HG03521 (cell line): ENCODE data around the gene PLPP4.

Experiments used
- ATAC-seq: cut with Tn5 transposase; IDR thresholded peaks from one replicate; pipeline ENCODE4 v1.9.1; 2021; ENCODE audit warnings: mild to moderate bottlenecking, moderate library complexity; ENCODE audit not compliant: unreplicated experiment

Gene PLPP4

DNA sequence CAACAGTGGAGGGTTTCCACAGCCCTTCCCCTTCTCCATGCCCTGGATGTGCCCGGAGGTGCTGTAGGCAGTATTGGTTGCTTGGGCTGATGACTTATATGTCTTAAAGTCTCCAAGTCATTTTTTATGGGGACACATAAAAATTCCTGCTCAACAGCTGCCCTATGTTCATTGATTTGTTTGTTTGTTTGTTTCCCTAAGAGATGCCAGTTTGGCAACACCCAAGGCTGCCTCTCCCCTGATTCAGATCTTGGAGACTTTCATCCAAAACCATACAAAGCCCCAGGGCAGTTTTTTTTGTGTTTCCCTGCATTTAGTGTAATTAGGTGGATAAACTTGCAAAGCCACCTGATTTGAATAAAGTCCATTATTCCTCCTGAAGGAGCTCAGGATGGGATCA lies 115.3 kb downstream of the PLPP4 start:
- no peak for ATAC-seq

- no peak for ATAC-seq
Measured at GRCh38 chr10:120573355-120573754, 116.3 kb downstream of the PLPP4 start.

- no peak for ATAC-seq
Measured at GRCh38 chr10:120574981-120575380, 118.0 kb downstream of the PLPP4 start.

GRCh38 chr10:120575411-120575810 lies 118.4 kb downstream of the PLPP4 start:
- no peak for ATAC-seq

DNA sequence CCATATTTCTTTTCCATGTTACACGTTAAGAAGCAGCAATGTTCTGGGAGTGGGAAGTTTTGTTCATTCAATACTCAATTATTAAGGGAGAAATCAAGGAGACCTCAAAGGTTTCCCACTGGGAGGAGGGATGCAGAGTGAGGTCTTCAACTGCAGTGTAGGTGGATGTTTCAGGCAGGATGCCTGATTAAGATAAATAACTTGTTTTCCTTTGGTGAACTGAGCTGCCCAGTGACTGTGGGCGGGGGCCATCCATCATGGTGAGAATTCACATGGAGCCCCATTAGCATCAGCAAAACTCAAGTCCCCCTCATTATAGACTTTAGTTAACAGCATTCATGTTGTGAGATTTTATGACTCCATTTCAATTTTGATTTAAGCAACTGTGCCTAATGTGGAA lies 121.1 kb downstream of the PLPP4 start:
- no peak for ATAC-seq

GRCh38 chr10:120578890-120579289 lies 121.9 kb downstream of the PLPP4 start:
- ATAC-seq = no peak

GRCh38 chr10:120580918-120581895 lies 124.2 kb downstream of the PLPP4 start:
- no peak for ATAC-seq

DNA sequence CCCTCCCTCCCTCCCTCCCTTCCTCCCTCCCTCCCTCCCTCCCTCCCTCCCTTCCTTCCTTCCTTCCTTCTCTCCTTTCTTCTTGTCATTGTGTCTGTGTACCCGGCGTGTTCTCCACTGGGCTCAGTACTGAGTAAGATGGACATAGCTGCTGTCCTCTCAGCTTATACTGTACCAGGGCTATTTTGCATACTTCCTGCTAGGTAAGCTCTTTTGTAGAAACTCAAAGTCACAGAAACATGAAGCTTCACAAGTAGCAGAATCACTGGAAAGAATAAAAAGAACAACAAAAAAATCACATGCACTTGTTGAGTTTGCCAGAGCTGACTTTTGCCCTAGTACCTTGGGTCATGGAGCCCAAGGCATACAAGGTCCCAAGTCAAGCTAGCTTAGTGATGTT lies 125.7 kb downstream of the PLPP4 start:
- ATAC-seq = no peak

DNA sequence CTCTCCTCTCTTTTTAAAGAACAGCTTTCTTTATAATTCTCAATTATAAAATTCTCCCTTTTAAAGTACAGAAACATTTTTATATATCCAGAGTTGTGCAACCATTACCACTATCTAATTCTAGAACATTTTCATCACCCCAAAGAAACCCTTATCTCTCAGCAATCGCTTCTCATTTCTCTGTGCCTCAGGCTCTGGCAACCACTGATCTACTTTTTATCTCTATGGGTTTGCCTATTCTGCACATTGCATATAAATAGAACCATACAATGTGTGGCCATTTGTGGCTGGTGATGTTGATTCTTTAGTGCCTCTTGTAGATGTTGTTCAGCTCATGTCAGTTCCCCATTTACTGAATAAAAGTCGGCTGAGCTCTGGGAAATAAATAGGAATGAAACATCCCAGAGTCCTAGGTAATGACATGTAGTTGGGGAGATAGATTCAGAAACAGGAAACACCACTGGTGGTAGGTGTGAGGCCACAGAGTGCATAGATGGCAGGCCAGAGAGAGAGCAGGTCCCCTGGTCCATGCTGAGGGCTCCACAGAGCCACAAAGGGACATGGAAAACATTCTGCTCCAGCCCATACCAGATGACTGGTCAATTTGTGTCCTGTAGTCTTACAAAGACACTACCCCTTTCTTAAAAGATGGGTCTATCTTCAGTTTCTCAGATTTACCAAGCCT lies 126.5 kb downstream of the PLPP4 start:
- no peak for ATAC-seq

- ATAC-seq = no peak
Measured at GRCh38 chr10:120584786-120585185, 127.8 kb downstream of the PLPP4 start.

- ATAC-seq = no peak
Measured at GRCh38 chr10:120586471-120586872, 129.4 kb downstream of the PLPP4 start.

DNA sequence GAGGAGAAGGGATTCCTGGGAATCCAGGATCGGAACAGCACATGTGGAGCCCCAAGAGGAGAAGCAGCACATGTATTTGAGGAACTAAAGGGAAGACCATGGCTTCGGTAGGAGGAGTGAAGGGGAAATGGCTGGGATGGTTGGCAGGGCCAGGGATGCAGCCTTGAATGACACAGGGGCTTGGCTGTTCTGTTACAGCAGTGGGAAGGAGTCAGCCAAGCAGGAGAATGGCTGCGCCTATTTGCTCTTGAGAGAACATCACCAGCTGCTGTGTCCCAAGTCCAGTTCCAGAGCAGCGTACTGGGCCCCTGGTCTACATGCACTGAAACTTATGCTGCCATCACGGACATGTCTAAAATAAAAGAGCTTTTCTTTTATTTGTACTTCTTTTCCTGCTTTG lies 130.0 kb downstream of the PLPP4 start:
- no peak for ATAC-seq

GRCh38 chr10:120588311-120588710 lies 131.3 kb downstream of the PLPP4 start:
- ATAC-seq = no peak

DNA sequence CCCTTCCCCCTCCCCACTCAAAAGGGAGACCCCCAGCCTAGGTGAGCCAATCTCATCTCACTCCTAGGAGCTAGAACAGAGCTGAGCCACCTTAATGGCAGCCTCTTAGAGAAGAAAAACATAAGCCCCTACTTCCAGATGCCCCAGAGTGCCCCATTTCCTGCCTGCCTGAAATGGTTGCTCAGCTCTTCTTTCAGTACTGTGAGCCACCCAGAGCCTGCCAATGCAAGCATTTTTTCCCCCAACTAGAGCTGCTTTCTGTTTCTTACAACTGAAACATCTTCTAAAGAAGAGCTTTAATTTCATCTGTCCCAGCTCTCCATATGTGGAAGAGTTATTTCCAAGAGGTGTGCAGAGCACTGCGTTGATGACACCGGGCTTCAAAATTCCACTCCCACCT lies 136.7 kb downstream of the PLPP4 start:
- ATAC-seq = no peak

DNA sequence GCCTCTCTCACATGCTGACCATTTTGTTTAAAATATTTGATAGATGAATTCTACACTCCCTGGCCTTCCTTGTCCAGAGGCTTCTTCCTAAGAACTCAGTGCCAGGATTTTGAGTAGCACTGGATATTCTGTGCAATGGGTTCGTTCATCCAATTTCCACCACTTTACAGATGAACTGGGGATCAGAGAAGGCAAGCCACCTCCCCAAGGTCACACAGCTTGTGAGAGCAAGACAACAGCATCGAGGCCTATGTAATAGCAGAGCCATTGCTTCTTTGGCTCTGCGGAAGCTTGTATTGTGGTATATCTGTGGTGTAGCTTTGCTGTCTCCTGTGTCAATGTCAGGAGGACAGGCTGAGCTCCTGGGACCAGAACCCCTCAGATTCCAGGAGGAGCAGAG lies 140.9 kb downstream of the PLPP4 start:
- ATAC-seq = no peak

GRCh38 chr10:120598386-120598785 lies 141.4 kb downstream of the PLPP4 start:
- no peak for ATAC-seq

- no peak for ATAC-seq
Measured at GRCh38 chr10:120599200-120599724, 142.2 kb downstream of the PLPP4 start.

GRCh38 chr10:120600871-120601649 lies 144.0 kb downstream of the PLPP4 start:
- ATAC-seq = no peak

- no peak for ATAC-seq
Measured at GRCh38 chr10:120601999-120602398, 145.0 kb downstream of the PLPP4 start.

- no peak for ATAC-seq
Measured at GRCh38 chr10:120605410-120605809, 148.4 kb downstream of the PLPP4 start.
